H9 (cell line): ENCODE results near the gene TBP. TPM values are rescaled to one million over a fixed set of nuclear protein-coding genes. Genes with fewer than 3 reads are reported as not detected.

Experiments used
- DNase-seq: peaks from one replicate; pipeline ENCODE4 v3.0.0-alpha.2; 2017
- H2AFZ ChIP-seq: one replicate; pipeline ENCODE4 v1.6.1; 2013; ENCODE audit warnings: mild to moderate bottlenecking, low read length, control low read depth, moderate library complexity
- H2AK5ac ChIP-seq: 2 replicates; pipeline ENCODE4 v1.6.1; 2013; ENCODE audit warnings: low read length, control low read depth, mixed read lengths; ENCODE audit not compliant: insufficient read length
- H2BK120ac ChIP-seq: one replicate; pipeline ENCODE4 v1.6.1; 2013; ENCODE audit warnings: low read depth, mild to moderate bottlenecking, low read length, control low read depth, inconsistent platforms; ENCODE audit not compliant: poor library complexity, severe bottlenecking
- H2BK12ac ChIP-seq: 2 replicates; pipeline ENCODE4 v1.6.1; 2013; ENCODE audit warnings: low read length, control low read depth, mixed read lengths, low read depth; ENCODE audit not compliant: insufficient read length
- H2BK15ac ChIP-seq: 2 replicates; pipeline ENCODE4 v1.6.1; 2013; ENCODE audit warnings: low read depth, low read length, control low read depth
- H2BK20ac ChIP-seq: one replicate; pipeline ENCODE4 v1.6.1; 2013; ENCODE audit warnings: low read depth, mild to moderate bottlenecking, low read length, control low read depth, inconsistent platforms; ENCODE audit not compliant: poor library complexity, severe bottlenecking
- H2BK5ac ChIP-seq: 2 replicates; pipeline ENCODE4 v1.6.1; 2013; ENCODE audit warnings: low read length, control low read depth, mixed read lengths; ENCODE audit not compliant: insufficient read length
- H3K14ac ChIP-seq: 2 replicates; pipeline ENCODE4 v1.6.1; 2013; ENCODE audit warnings: low read length, control low read depth; ENCODE audit not compliant: insufficient read depth
- H3K18ac ChIP-seq: 2 replicates; pipeline ENCODE4 v1.6.1; 2013; ENCODE audit warnings: low read depth, mild to moderate bottlenecking, mixed read lengths, low read length, control low read depth; ENCODE audit not compliant: insufficient read length
- H3K23ac ChIP-seq: 2 replicates; pipeline ENCODE4 v1.6.1; 2013; ENCODE audit warnings: low read length, control low read depth, mixed read lengths, low read depth; ENCODE audit not compliant: insufficient read length
- H3K23me2 ChIP-seq: 2 replicates; pipeline ENCODE4 v1.6.1; 2013; ENCODE audit warnings: low read depth, mild to moderate bottlenecking, mixed read lengths, low read length, control low read depth; ENCODE audit not compliant: insufficient read length, poor library complexity, severe bottlenecking
- H3K27ac ChIP-seq: 2 replicates; pipeline ENCODE4 v1.5.1; 2013; ENCODE audit warnings: low read length, control low read depth, mixed read lengths, low read depth; ENCODE audit not compliant: insufficient read length
- H3K27me3 ChIP-seq: 2 replicates; pipeline ENCODE4 v1.6.1; 2013; ENCODE audit warnings: low read length, control low read depth, inconsistent platforms; ENCODE audit not compliant: insufficient read depth
- H3K4ac ChIP-seq: 2 replicates; pipeline ENCODE4 v1.6.1; 2013; ENCODE audit warnings: low read depth, mild to moderate bottlenecking, control low read depth, inconsistent platforms, low read length, moderate library complexity
- H3K4me1 ChIP-seq: 2 replicates; pipeline ENCODE4 v1.6.1; 2013; ENCODE audit warnings: low read length, control low read depth, inconsistent platforms; ENCODE audit not compliant: insufficient read depth
- H3K4me2 ChIP-seq: 2 replicates; pipeline ENCODE4 v1.6.1; 2013; ENCODE audit warnings: low read length, control low read depth, mixed read lengths; ENCODE audit not compliant: insufficient read length, insufficient read depth
- H3K56ac ChIP-seq: 2 replicates; pipeline ENCODE4 v1.6.1; 2013; ENCODE audit warnings: low read depth, mild to moderate bottlenecking, mixed read lengths, low read length, control low read depth; ENCODE audit not compliant: insufficient read length
- H3K79me1 ChIP-seq: 2 replicates; pipeline ENCODE4 v1.6.1; 2013; ENCODE audit warnings: low read depth, mild to moderate bottlenecking, moderate library complexity, low read length, control low read depth, inconsistent platforms; ENCODE audit not compliant: insufficient read depth, poor library complexity, severe bottlenecking
- H3K79me2 ChIP-seq: 2 replicates; pipeline ENCODE4 v1.6.1; 2013; ENCODE audit warnings: low read length, control low read depth, inconsistent platforms; ENCODE audit not compliant: insufficient read depth
- H3K9ac ChIP-seq: 2 replicates; pipeline ENCODE4 v1.6.1; 2013; ENCODE audit warnings: low read length, control low read depth, mixed read lengths; ENCODE audit not compliant: insufficient read length; ENCODE audit errors: extremely low read depth
- H3K9me3 ChIP-seq: one replicate; pipeline ENCODE4 v1.6.1; 2013; ENCODE audit warnings: low read depth, low read length, inconsistent platforms; ENCODE audit not compliant: control insufficient read depth
- H3T11ph ChIP-seq: one replicate; pipeline ENCODE4 v1.6.1; 2013; ENCODE audit warnings: mild to moderate bottlenecking, low read length, control low read depth, inconsistent platforms
- H4K20me1 ChIP-seq: one replicate; pipeline ENCODE4 v1.6.1; 2013; ENCODE audit not compliant: control insufficient read depth, insufficient read length, insufficient read depth
- H4K5ac ChIP-seq: 2 replicates; pipeline ENCODE4 v1.6.1; 2013; ENCODE audit warnings: low read depth, mild to moderate bottlenecking, mixed read lengths, low read length, control low read depth; ENCODE audit not compliant: insufficient read length
- H4K8ac ChIP-seq: replicated peaks from 2 replicates; pipeline ENCODE4 v1.6.1; 2013; ENCODE audit warnings: low read length, control low read depth, mixed read lengths, low read depth; ENCODE audit not compliant: insufficient read length
- H4K91ac ChIP-seq: 2 replicates; pipeline ENCODE4 v1.6.1; 2013; ENCODE audit warnings: low read depth, mild to moderate bottlenecking, moderate library complexity, mixed read lengths, low read length, control low read depth; ENCODE audit not compliant: insufficient read length
- H3K27ac Mint-ChIP-seq, 3 experiments: 2 replicates in 2 of 3; 3 replicates in 1 of 3; pipeline ENCODE4 v1.8.0; 2020 to 2021; ENCODE audit warnings: mixed read lengths in 3 of 3, mild to moderate bottlenecking in 1 of 3, moderate library complexity in 1 of 3
- H3K27me3 Mint-ChIP-seq: 2 replicates; pipeline ENCODE4 v1.8.0; 2021; ENCODE audit warnings: low read depth, mild to moderate bottlenecking, moderate library complexity, mixed read lengths
- H3K36me3 Mint-ChIP-seq, 3 experiments: 2 replicates in 2 of 3; 3 replicates in 1 of 3; pipeline ENCODE4 v1.8.0; 2020 to 2021; ENCODE audit warnings: low read depth in 3 of 3, mixed read lengths in 3 of 3; ENCODE audit not compliant: insufficient read depth in 1 of 3
- H3K4me1 Mint-ChIP-seq, 2 experiments: 2 replicates each; pipeline ENCODE4 v1.8.0; 2020; ENCODE audit warnings: mixed read lengths in 2 of 2
- H3K4me3 Mint-ChIP-seq, 2 experiments: 2 replicates in 1 of 2; 3 replicates in 1 of 2; pipeline ENCODE4 v1.8.0; 2020 to 2021; ENCODE audit warnings: mild to moderate bottlenecking in 2 of 2, mixed read lengths in 2 of 2, moderate library complexity in 1 of 2
- H3K9me3 Mint-ChIP-seq, 2 experiments: 2 replicates in 1 of 2; 3 replicates in 1 of 2; pipeline ENCODE4 v1.8.0; 2020; ENCODE audit warnings: mild to moderate bottlenecking in 2 of 2, mixed read lengths in 2 of 2, moderate library complexity in 1 of 2
- CTCF ChIP-seq: fragments of 200-600 bp; sonication (generic); conservative IDR thresholded peaks from 3 replicates; pipeline ENCODE4 v1.8.0; 2021; ENCODE audit warnings: antibody characterized with exemption, mild to moderate bottlenecking
- WGBS: extraction: QIAGEN DNeasy Blood & Tissue Kit; methylation state at CpG from one replicate; pipeline ENCODE4 v1.1.7; 2013; ENCODE audit warnings: missing lambda C conversion rate, low lambda C conversion rate, mixed read lengths; ENCODE audit not compliant: insufficient read length; ENCODE audit errors: extremely low coverage; 5-methylcytosine and 5-hydroxymethylcytosine counted together
- total RNA-seq: library from RNA; stranded (reverse); gene quantifications from 2 replicates; pipeline ENCODE4 v1.2.1, GENCODE V29; 2021

The TBP gene
- total RNA-seq, 1 experiment from 2014 or later: 22.6 TPM

DNA sequence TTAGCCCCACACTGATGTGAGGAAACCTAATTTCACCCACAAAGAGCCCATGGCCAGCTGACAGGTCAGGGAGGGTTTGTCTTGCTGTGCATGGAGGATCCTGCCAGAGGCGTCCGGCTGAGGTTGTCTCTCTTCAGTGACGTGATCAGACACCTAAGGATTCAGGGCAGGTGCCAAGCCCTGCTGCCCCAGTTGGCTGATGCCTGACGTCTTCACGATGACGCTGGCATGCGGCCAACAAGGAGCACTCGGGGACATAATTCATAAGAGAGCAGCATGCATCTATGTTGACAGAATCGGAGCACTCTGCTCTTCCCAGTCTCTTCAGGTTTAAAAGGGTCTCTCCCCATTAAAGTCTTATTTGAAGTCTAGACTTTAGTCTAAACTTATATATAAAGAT is 48.9 kb upstream of the TBP start:
- H3K23ac ChIP-seq: no peak overlapping the region
- H4K91ac ChIP-seq: no peak overlapping the region
- H3K27ac Mint-ChIP-seq: no peak overlapping the region
- no peak overlapping the region for H4K8ac ChIP-seq
- H3K18ac ChIP-seq: no peak overlapping the region
- TF ChIP-seq CTCF: no peak
- no CpG with 5 or more reads among the region's 9 CpGs for WGBS
- no peaks in the 10 kb centered on the region for H3K9me3 ChIP-seq
- no peak overlapping the region for H2AFZ ChIP-seq
- no peak overlapping the region for H3K27ac ChIP-seq
- no peaks in the 10 kb centered on the region for H4K20me1 ChIP-seq
- no peaks in the 10 kb centered on the region for H3K79me2 ChIP-seq
- no peak overlapping the region for H3K4me2 ChIP-seq
- no peak overlapping the region for H2AK5ac ChIP-seq
- H3K36me3 Mint-ChIP-seq: peaks cover 1 to 21% (median 13%) of the 10 kb centered on the region in 3 experiments; a peak in 6 of 7 replicates
- H3T11ph ChIP-seq: no peak overlapping the region
- DNase-seq: no peak
- 0 out of 4 replicates have a peak, but pooled peaks cover 0 to 1% of the 10 kb centered on the region in 2 experiments for H3K4me1 Mint-ChIP-seq
- H2BK12ac ChIP-seq: no peak overlapping the region
- H3K79me1 ChIP-seq: no peaks in the 10 kb centered on the region
- no peak overlapping the region for H2BK20ac ChIP-seq
- H3K27me3 Mint-ChIP-seq: peaks cover 47% of the 10 kb centered on the region
- no peaks in the 10 kb centered on the region; the same call in 1 of the 2 replicates for H3K27me3 ChIP-seq
- H2BK15ac ChIP-seq: no peak overlapping the region
- H3K9me3 Mint-ChIP-seq: peaks cover 21 to 28% of the 10 kb centered on the region in 2 experiments
- no peak overlapping the region for H3K4me3 Mint-ChIP-seq
- no peak overlapping the region for H3K9ac ChIP-seq
- no peaks in the 10 kb centered on the region for H3K4me1 ChIP-seq
- H3K4ac ChIP-seq: no peak overlapping the region
- H3K14ac ChIP-seq: no peak overlapping the region
- no peaks in the 10 kb centered on the region for H3K23me2 ChIP-seq
- H4K5ac ChIP-seq: no peak overlapping the region
- no peak overlapping the region for H2BK5ac ChIP-seq
- no peak overlapping the region for H2BK120ac ChIP-seq
- no peak overlapping the region for H3K56ac ChIP-seq
